ENCODE data around the gene CCNL2. TPM values are rescaled to one million over a fixed set of nuclear protein-coding genes. Genes with fewer than 3 reads are reported as not detected.

The CCNL2 gene
- polyA plus RNA-seq, 1 donor, result 353 TPM

DNA sequence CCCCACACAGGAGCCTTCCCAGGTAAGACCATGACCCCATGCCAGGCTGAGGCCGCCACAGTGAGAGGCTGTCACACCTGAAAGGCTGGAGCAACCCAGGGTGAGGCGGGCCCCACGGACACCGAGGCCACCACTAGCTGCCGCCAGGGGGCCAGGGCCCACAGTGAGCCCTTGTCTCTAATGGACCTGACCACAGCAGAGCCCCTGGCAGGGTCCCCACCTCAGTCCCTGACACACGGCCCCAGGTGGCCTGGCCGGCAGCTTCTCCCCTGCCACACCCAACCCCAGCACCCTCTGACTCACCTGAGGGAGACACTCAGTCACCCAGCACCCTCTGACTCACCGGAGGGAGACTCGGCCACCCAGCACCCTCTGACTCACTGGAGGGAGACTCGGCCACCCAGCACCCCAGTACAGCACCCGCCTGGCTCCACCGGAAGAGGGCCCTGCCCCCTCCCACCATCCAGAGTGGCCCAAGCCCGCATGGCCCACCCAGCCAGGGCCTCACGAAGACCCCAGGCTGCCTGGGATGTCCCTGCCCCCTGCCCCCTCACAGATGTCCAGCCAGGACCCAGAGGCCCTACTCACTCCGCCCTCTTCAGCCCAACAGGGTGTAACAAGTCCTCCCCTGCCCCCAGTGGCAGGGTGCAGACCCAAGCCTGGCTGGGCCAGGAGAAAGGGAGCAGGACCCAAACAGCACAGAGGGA lies 54.3 kb downstream of the CCNL2 start:
- DNase-seq, result no peak

DNA sequence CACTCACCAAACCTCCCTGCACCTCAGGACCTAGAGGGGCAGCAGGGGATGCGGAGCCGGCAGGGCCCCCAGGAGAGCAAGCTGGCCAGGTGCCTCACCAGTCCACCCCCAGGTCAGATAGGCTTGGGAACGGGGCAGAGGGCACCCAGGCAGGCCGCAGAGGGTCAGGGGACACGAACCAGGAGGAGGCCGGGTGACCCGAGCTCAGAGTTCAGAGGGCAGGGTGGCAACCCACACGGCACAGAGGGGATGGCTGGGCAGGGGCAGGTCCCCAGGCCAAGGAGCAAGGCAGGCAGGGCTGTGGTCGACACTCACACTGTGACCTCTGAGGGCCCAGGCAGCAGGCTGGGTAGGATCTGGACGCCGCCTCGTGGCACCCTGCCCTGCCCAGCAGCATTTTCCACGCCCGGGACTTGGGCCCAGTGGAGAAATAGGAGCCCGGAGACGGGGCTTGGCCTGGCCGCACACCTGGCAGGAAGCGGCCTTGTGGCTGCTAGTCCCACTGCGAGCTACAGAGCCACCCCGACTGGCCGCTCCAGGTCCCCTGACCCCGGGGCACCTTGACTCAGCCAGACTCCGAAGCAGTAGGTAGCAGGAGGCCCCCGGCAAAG lies 55.2 kb downstream of the CCNL2 start:
- no peak for DNase-seq

DNA sequence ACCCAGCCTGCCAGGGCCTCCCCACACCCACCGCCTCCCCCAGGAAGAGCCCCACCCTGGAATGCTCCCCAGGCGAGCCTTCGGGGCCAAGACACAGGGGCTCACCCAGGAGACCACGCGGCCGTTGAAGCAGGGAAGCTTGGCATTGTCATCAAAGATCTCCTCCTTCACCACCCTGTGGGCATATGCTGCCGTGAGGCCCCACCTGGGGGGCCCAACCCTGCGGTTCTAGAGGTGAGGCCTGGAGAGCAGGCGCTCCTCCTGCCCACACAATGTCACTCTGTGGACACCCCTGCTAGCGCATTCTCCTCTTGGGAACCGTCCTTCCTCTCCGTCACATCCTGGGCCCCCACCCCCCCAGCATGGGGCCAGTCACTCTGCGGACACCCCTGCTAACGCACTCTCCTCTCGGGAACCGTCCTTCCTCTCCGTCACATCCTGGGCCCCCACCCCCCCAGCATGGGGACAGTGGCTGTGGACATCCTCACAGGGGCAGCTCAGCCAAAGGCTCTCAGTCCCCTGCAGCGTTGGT lies 56.5 kb downstream of the CCNL2 start:
- DNase-seq, result no peak

DNA sequence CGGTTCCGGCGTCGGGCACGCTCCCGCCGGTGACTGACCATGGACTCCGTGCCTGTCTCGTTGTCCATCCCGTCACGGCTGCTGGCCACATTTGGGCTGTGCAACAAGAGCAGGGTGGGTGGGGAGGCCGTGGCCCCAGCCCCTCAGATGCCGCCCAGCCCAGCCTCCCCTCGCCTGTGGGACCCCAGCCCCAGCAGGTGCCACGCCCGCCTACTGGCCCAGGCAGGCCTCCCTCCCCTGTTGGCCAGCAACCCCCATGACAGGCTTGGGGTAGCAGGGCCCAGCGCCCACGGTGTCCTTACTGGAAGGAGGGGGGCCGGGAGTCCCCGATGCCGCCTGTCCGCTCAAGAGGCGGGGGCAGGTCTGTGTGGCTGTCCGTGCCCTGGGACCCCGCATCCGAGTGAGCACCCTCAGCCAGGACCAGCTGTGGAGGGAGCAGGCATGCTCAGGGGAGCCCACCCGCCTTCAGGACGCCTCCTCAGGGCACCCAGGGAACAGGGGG lies 57.0 kb downstream of the CCNL2 start:
- DNase-seq, result no peak

DNA sequence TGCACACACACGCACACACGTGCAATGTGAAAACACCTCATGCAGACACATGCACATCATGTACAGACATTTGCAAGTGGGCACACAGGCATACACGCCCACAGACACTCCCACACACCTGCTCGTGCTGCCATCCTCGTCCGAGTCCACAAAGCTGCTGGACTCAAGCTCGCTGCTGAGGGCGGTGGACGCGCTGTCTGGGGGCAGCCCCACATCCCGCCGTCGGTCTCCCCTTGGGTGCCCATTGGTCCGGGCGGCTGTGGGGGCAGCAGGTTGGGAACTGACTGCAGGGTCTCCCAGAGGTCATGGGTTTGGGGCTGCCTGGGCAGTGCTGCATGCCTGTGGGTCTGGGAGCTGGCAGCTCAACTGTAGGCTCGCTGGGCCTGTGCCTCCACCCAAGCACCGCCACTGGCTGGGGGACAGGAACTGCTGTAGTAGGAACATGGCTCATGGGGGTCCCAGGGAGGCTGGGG lies 57.5 kb downstream of the CCNL2 start:
- no peak for DNase-seq

DNA sequence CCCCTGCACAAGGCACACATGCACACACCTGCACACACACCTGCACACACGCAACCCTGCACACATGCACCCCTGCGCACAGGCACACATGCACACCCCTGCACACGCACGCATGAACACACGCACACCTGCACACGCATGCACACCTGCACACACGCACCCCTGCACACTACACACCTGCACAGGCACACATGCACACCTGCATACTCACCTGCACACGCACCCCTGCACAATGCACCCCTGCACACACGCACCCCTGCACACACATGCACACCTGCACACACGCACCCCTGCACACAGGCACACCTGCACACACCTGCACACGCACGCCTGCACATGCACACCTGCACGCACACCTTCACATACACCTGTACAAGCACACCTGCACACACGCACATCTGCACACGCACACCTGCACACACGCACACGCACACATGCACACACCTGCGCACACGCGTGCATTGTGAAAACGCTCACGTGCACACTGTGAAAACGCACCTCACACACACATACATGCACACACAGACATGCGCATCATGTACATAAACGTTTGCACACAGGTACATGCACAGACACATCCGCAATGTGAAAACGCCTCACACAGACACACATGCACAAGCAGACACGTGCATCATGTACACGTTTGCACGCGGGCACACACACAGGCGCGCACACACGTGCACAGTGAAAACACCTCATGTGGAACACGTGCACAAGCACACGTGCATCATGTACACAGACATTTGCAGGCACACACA lies 58.2 kb downstream of the CCNL2 start:
- DNase-seq, result no peak

DNA sequence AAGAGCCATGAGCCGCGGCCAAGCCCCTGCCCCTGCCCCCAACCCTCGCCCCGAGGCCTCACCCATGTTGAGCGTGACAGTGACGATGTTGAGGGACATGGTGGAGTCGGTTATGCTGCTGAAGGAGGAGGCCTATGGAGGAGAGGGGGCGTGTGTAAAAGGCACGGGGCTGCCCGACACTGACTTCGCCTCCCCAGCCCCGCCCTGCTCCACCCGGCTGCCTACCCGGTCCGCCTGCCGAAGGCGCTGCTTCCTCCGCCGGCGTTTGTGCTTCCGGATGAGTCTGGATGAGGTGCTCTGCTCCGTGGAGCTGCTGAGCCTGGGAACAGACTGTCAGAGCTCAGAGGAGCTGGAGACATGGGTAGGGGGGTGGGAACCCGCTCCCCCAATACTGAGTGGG lies 59.0 kb downstream of the CCNL2 start:
- DNase-seq, result no peak

DNA sequence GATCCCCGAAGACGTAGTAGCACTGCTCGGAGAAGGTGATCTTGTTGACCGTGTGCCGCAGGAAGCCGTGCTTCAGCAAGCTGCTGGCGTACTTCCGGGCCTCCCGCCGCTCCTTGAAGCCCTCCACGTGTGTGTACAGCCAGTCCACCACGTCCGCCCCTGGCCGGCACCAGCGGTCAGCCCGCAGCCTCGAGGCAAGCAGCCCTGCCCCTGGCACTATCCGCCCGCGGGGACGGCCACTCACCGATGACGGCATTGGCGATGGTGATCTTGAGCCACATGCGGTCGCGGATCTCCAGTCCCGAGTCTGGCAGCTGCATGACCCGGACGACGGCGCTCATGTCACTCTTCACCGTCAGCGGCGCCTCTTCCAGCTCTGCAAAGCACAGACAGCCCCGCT lies 60.9 kb downstream of the CCNL2 start:
- no peak for DNase-seq

DNA sequence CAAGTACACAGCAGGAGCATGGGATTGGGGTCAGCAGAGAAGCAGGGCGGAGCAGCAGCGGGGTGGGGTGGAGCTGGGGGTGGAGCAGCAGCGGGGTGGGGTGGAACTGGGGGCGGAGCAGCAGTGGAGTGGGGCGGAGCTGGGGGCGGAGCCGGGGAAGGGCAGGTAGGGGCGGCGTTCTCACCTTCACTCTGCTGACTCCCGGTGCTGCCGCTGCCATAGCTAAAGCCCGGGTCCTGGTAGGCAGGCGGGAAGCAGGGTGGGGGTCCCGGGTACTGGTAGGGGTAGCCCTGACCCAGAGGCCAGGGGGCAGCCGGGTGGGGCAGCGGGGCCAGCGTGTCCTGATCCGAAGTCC lies 61.4 kb downstream of the CCNL2 start:
- no peak for DNase-seq

DNA sequence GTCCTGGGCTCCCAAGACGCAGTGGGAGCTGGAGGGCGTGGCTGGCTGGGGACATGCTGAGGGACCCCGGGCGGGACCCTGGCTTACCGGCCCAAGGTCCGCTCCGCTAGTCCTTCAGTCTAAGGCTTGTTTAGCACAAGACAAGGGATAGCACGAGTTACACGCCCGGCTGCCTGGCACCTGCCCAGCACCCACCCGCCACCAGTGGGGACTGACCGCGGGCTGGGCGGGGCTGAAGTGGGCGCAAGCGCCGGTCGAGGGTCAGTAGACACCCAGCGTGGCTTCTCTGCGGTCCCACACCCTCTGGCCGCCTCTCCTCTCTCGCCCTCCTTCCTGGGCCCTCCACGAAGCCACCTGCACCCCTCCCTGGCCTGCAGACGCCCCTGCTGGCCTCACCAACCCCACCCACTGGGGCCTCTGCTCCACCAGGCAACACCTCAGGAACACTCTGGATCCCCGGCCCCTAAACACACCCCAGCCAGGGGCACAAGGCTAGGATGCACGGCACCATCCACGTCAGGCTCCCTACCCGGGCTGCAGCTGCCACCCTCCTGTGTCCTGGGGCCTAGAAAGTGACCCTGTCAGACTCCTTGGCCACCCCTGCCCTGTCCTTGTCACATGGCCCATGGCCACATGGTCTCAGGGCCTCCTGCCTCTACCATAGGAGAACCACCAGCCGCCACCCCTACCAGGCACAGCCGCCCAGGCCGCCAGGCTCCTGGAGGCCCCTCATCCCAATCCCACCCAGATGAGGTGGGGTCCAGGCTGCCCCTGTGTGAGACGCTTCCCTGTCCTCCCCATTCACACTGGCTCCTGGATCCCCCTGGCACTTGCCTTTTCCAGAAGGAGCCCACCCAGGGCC lies 62.0 kb downstream of the CCNL2 start:
- no peak for DNase-seq

DNA sequence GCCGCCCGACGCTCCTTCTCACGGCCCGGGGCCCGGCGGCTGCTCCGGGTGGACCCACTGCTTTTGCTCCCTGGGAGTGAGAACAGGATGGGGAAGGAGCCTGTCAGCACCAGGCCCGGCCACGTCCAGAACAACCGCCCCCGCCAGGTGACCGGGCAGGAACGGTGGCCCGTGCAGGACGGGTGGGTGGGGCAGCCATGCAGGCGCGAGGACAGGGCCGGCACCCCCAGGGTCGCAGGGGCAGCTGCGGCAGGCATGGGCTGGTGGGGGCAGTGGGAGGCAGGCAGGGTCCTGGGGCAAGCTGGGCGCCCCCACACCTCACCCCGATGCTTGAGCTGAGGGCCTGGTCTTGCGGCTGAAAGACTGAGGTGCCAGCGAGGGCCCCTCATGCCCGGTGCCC lies 62.7 kb downstream of the CCNL2 start:
- no peak for DNase-seq

DNA sequence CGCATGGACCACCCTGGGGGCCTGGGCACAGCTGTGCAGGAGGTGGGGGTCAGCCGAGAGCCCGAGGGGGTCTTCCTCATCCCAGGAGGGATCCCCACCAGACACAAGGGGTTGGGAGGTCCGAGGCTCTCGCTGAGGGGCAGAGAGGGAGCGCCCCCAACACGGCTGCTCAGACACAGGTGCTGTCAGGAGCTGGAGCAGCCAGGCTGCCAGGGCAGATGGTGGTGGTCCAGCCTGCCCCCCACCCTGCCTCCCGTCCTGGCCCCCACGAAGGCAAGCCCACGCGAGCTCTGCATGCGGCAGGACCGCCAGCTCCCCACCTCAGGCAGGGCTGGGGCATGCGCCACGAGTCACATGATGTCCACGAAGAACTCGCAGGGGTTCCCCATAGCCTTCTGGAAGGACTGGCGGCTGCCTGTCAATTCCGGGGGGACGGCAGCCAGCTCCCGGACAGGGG lies 63.3 kb downstream of the CCNL2 start:
- no peak for DNase-seq

Other genes starting within 250 kb of the CCNL2 start
- gene TTLL10, start 225.5 kb downstream of the CCNL2 start, polyA plus RNA-seq (ENCODE audit: insufficient read length), result 0.98 TPM
- 0.38 TPM for gene TNFRSF18, start 192.7 kb downstream of the CCNL2 start, polyA plus RNA-seq (ENCODE audit: insufficient read length)
- gene TNFRSF4, start 185.2 kb downstream of the CCNL2 start, polyA plus RNA-seq (ENCODE audit: insufficient read length), result 1.0 TPM
- gene SDF4, start 167.3 kb downstream of the CCNL2 start, polyA plus RNA-seq (ENCODE audit: insufficient read length), result 109 TPM
- 19.0 TPM for gene B3GALT6, start 167.1 kb downstream of the CCNL2 start, polyA plus RNA-seq (ENCODE audit: insufficient read length)
- gene C1QTNF12, start 152.6 kb downstream of the CCNL2 start, polyA plus RNA-seq (ENCODE audit: insufficient read length), result 8.2 TPM
- gene UBE2J2, start 125.5 kb downstream of the CCNL2 start, polyA plus RNA-seq (ENCODE audit: insufficient read length), result 55.7 TPM
- 4.9 TPM for gene SCNN1D, start 118.9 kb downstream of the CCNL2 start, polyA plus RNA-seq (ENCODE audit: insufficient read length)
- 25.2 TPM for gene ACAP3, start 91.4 kb downstream of the CCNL2 start, polyA plus RNA-seq (ENCODE audit: insufficient read length)
- 6.9 TPM for gene PUSL1, start 90.7 kb downstream of the CCNL2 start, polyA plus RNA-seq (ENCODE audit: insufficient read length)
- 119 TPM for gene INTS11, start 74.7 kb downstream of the CCNL2 start, polyA plus RNA-seq (ENCODE audit: insufficient read length)
- 10.8 TPM for gene CPTP, start 74.5 kb downstream of the CCNL2 start, polyA plus RNA-seq (ENCODE audit: insufficient read length)
- 0.37 TPM for gene TAS1R3, start 68.1 kb downstream of the CCNL2 start, polyA plus RNA-seq (ENCODE audit: insufficient read length)
- gene DVL1, start 49.9 kb downstream of the CCNL2 start, polyA plus RNA-seq (ENCODE audit: insufficient read length), result 22.0 TPM
- 147 TPM for gene MXRA8, start 40.8 kb downstream of the CCNL2 start, polyA plus RNA-seq (ENCODE audit: insufficient read length)
- gene AURKAIP1, start 24.1 kb downstream of the CCNL2 start, polyA plus RNA-seq (ENCODE audit: insufficient read length), result 50.6 TPM
- gene MRPL20, start 8.0 kb upstream of the CCNL2 start, polyA plus RNA-seq (ENCODE audit: insufficient read length), result 111 TPM
- 8.5 TPM for gene ANKRD65, start 21.9 kb upstream of the CCNL2 start, polyA plus RNA-seq (ENCODE audit: insufficient read length)
- 36.0 TPM for gene VWA1, start 36.4 kb upstream of the CCNL2 start, polyA plus RNA-seq (ENCODE audit: insufficient read length)
- 1.7 TPM for gene ATAD3C, start 50.4 kb upstream of the CCNL2 start, polyA plus RNA-seq (ENCODE audit: insufficient read length)
- gene ATAD3B, start 72.4 kb upstream of the CCNL2 start, polyA plus RNA-seq (ENCODE audit: insufficient read length), result 19.5 TPM
- 21.5 TPM for gene ATAD3A, start 112.8 kb upstream of the CCNL2 start, polyA plus RNA-seq (ENCODE audit: insufficient read length)
- 3.7 TPM for gene TMEM240, start 141.3 kb upstream of the CCNL2 start, polyA plus RNA-seq (ENCODE audit: insufficient read length)
- gene SSU72, start 175.5 kb upstream of the CCNL2 start, polyA plus RNA-seq (ENCODE audit: insufficient read length), result 82.2 TPM
- gene FNDC10, start 200.8 kb upstream of the CCNL2 start, polyA plus RNA-seq (ENCODE audit: insufficient read length), result 2.4 TPM
- gene MIB2, start 216.2 kb upstream of the CCNL2 start, polyA plus RNA-seq (ENCODE audit: insufficient read length), result 34.7 TPM
- gene MMP23B, start 232.8 kb upstream of the CCNL2 start, polyA plus RNA-seq (ENCODE audit: insufficient read length), result 14.9 TPM

Data from left kidney (tissue), 2 donors.